GM19397 (cell line): Measurements from ENCODE around the gene OLFML2A.

Experiments
- ATAC-seq: cut with Tn5 transposase; IDR thresholded peaks from one replicate; pipeline ENCODE4 v1.9.1; 2021; ENCODE audit warnings: mild to moderate bottlenecking, moderate library complexity; ENCODE audit not compliant: unreplicated experiment

OLFML2A gene

GRCh38 chr9:124774129-124774978 lies 2.6 kb upstream of the OLFML2A start:
- no peak for ATAC-seq

GRCh38 chr9:124776618-124776953 lies 347 bp upstream of the OLFML2A start:
- ATAC-seq: no peak

DNA sequence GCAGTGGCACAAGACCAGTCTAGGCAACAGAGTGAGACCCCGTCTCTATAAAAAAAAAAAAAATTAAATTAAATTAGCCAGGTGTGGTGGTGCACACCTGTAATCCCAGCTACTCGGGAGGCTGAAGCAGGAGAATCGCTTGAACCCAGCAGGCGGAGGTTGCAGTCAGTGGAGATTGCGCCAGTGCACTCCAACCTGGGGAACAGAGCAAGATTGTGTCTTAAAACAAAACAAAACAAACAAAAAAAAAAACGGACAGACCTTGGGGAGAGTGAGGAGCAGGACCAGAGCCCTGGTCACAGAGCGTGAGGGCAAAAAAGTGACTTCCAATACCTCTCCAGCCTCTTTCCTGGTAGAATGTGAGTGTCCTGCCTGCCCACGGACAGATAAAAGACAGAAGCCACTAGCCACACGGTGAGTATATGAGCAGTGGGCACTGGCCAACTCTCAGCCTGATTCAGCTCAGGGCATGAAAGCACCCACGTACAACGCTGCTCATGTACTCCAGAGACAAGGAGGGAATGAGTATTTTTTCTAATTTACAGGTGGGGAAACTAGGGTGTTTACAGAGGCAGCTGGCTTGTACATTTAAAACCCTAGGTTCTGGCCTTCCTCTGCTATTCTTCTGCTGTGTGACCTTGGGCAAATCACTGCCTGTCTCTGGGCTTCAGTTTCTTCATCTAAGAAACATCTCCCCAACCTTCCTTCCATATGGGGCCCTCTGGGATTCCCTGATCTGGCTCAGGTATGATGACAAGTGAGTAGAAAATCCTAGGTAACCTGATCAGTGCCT lies 1.8 kb downstream of the OLFML2A start:
- no peak for ATAC-seq

DNA sequence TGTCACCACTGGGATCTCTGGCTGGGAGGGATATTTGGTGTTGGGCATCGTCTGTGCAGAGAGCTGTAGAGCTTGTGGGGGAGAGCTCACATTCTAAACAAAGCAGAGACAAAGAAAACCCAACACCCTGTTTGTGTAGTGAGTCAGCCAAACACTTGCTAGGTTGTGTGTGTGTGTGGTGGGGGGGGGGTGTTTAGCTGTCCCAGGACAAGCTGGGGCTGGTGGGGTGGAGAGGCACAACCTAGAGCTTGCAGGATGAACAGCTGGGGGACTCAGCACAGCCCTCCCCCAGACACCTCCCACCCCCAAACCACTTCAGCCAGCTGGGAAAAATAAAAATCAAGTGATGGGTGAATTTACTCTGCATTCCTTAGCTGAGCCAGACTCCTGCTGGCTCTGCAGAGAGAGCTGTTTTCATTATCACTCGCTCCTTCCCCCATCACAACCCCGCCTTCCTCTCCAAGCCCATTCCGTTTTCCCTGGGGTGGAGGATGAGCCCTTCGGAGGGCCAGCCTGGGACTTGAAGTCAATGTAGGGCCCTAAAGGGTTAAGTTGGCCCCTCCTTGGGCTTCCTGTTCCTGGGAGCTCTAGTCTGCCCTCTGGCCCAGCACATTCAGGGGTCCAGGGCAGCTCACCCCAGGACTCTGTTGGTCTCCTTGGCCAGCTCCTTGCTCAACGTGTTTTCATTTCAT lies 2.6 kb downstream of the OLFML2A start:
- ATAC-seq: no peak

- ATAC-seq: no peak
Measured at GRCh38 chr9:124780060-124780756, 3.3 kb downstream of the OLFML2A start.

DNA sequence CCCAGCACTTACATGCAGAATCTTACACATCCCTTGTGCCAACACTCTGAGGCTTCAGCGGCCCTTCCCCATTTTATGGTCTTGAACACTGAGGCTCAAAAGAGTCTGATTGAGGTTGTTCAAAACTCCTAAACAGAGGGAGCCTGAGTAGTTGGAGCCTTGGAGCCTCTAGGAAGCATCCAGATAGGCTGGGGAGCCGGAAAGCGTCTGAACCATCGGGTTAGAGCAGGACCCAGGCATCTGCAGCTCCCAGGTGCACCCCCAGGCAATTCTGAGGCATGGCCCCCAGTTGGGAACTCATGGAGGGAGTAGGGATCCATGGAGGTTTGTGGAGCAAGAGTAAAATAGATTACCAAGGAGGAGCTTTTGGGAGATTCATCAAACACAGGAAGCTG lies 3.8 kb downstream of the OLFML2A start:
- ATAC-seq: no peak

DNA sequence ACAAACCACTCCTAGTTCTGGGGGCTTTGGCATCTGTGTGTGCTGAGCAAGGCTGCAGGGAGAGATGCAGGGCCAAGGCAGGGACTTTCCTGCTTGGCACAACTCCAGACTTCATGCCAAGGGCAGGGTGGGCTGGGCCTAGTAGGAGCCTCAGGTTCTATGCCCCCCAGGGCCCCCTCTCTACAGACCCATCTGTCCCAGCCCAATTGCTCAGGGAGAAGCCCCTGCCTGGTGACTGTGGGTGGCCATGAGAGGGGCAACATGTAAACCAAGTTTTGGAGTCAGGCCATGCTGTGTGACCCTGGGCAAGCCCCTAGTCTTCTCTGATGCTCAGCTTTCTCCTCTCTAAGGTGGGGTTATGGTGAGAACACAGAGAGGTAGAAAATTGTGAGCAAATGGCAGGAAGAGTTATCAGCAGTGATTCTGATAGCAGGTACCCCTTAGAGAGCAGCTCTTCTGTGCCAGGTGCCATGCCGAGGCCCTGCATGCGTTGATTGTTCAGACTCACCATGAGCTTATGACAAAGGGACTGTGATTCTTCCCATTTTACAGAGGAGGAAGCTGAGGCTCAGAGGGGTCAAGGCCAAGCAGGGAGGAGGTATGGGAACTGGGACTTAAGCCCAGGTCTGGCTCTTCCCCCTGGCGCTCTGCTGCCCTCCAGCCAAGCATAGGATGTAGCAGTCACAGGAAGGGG lies 5.2 kb downstream of the OLFML2A start:
- ATAC-seq: no peak

DNA sequence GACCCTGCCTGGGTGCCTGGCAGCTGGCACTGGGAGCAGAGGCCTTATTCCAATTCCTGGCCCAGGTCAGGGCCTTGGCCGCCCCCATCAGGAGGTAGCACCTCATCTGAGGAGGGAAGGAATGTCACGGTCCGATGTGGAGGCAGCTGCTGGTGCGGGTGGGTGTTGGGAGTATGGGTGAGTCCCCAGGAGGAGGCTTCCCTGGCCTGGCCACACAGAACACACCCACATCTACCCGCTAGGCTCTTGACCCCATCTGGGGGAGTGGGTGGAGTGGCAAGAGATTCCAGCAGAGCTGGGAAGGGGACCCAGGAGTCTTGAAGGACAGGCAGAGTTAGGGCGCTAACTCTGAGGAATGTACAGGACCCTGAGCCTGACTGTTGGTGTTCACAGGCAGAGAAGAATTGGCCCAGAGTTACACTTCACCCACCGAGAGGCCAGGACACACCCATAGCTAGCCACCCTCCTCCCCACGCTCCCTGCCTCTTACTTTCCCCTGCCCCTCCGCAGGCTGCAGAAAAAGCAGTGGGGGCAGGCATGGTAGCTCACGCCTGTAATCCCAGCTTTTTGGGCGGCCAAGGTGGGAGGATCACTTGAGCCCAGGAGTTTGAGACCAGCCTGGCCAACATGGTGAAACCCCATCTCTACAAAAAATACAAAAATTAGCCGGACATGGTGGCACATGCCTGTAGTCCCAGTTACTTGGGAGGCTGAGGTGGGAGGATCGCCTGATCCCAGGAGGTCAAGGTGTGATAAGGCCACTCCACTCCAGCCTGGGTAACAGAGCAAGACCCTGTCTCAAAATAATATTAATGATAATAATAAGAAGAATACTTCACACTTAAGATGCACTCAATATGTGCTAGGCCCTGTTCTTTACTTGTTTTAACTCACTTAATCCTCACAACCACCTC lies 6.0 kb downstream of the OLFML2A start:
- ATAC-seq: no peak

DNA sequence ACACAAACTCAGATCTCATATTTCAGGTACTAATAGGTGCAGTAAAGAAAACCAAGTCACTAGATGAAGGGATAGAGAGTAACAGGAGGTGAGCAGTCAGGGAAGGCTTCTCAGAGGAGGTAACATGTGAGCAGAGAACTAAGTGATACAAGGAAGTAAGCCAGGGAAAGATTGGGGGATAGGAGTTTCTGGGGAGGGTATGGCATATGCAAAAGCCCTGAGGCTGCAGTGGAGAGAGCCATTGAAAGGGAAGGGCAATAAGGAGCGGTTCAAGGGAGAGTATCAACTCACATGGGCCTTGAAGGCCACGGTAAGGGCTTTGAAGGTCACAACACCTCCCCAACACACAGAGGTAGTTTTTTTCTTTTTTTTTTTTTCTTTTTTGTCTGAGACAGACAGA lies 6.9 kb downstream of the OLFML2A start:
- no peak for ATAC-seq

- ATAC-seq: no peak
Measured at GRCh38 chr9:124784509-124784908, 7.6 kb downstream of the OLFML2A start.

GRCh38 chr9:124786881-124787573 lies 10.1 kb downstream of the OLFML2A start:
- ATAC-seq: no peak

DNA sequence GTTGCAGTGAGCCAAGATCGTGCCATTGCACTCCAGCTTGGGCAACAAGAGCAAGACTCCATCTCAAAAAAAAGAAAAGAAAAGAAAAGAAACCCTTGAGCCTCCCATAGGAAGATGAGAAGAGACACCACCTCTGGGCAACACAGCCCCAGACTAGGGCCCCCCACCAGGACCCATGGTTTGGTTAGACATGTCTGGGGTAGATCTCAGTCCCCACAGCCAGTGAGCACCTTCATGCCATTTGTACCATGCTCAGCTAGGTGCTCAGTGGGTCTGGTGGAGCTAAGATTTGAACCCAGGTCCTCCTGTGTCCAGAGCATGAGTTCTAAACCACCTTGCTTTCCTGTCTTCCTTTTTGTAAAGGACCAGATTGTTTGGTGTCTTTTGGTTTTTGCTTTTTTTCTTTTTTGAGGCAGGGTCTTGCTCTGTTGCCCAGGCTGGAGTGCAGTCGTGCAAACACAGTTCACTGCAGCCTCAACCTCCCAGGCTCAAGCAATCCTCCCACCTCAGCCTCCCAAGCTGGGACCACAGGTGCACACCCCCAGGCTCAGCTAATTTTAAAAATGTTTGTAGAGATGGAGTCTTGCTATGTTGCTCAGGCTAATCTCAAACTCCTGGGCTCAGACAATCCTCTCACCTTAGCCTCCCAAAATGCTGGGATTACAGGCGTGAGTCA lies 11.7 kb downstream of the OLFML2A start:
- ATAC-seq: no peak

DNA sequence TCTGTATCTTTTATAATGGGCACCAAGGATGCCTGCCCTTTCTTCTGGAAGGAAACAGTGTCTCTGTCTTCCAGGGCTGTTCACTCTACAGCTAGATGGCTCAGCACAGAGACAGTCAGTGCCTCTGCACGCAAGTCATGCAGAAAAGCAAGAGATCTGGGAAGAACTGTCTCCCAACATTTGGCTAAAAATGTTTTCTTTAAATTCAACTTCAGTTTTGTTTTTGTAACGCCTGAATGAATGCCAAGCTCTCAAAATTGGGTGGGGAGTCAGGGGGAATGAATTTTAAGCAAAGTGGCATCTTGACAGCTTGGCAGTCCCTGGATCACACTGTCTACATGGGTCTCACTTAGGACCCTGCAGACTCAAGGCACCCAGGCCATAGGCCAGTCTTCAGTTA lies 12.6 kb downstream of the OLFML2A start:
- ATAC-seq: no peak

DNA sequence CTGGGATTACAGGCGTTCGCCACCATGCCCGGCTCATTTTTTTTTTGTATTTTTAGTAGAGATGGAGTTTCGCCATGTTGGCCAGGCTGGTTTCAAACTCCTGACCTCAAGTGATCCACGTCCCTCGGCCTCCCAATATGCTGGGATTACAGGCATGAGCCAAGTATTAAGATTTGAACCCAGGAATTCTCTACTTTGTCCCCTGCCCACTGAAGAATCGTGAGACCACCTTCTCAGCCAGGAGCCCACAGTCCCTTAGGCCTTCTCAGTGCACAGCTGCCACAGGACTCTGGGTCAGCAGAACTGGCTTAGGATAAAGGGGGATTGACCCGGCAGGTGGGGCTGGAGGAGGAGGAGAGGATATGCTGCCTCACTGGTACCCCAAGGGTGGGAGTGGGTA lies 13.4 kb downstream of the OLFML2A start:
- ATAC-seq: no peak

GRCh38 chr9:124790801-124791505 lies 14.0 kb downstream of the OLFML2A start:
- ATAC-seq: no peak

- no peak for ATAC-seq
Measured at GRCh38 chr9:124792257-124793014, 15.5 kb downstream of the OLFML2A start.

DNA sequence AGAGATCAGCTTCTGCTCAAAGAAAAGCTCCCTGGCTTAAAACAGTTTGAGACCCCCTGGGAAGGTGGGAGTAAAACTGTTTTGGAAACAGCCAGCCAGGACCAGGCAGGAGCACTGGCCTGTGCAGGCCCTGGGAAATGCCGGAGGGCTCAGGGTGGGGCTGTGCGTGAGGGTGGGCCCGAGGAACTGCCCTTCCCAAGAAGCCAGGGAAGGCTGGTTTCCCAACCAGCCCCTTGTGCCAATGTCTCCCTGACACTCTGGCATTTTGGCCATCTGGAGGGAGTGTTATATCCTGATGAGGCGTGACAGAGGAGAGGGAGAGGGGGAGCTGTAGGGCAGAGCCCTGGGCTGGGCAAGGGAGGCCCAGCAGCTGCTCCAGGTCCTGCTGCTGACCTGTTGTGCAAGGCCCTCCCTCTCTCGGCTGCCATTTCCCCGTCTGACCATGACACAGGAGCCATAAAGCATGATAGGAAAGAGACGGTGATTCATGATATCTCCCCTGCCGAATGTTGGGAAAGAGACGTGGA lies 16.1 kb downstream of the OLFML2A start:
- ATAC-seq: no peak
